PC-9 (cell line): Measurements from ENCODE around the gene TMEM176B. TPM values are rescaled to one million over a fixed set of nuclear protein-coding genes. Genes with fewer than 3 reads are reported as not detected.

Experiments
- BruUV-seq: library from RNA; stranded (reverse); fragments of 400-500 nt; replicated peaks from 2 replicates; lab custom pipeline; 2021; lab: Mats Ljungman, UMichigan
- CTCF ChIA-PET: fragments of 300-600 bp; sonication (Branson Sonifier 250); formaldehyde crosslinking; loops from one replicate; lab custom pipeline; 2022; ENCODE audit warnings: antibody characterized with exemption; lab: Charles Lee
- POLR2A ChIA-PET: fragments of 300-600 bp; sonication (Branson Sonifier 250); formaldehyde crosslinking; loops from one replicate; lab custom pipeline; 2022; ENCODE audit warnings: antibody characterized with exemption; ENCODE audit not compliant: unreplicated experiment; lab: Charles Lee
- DNase-seq, 2 experiments: peaks; one replicate each; pipeline versions ENCODE4 v3.0.0 to v3.0.0-alpha.2; 2015 to 2022; ENCODE audit warnings: mixed read lengths in 1 of 2
- H2AFZ ChIP-seq: fragments of 200-600 bp; sonication (generic); 2 replicates; pipeline ENCODE4 v1.8.1; 2017; ENCODE audit warnings: antibody characterized with exemption
- H3F3A ChIP-seq: fragments of 200-600 bp; sonication (generic); 2 replicates; pipeline ENCODE4 v1.8.1; 2017; ENCODE audit warnings: antibody characterized with exemption, mild to moderate bottlenecking, low read depth; ENCODE audit not compliant: insufficient read depth
- H3K27ac ChIP-seq: fragments of 200-600 bp; sonication (generic); 2 replicates; pipeline ENCODE4 v1.6.1; 2016; ENCODE audit warnings: mixed run types
- H3K27me3 ChIP-seq: fragments of 200-600 bp; sonication (generic); 2 replicates; pipeline ENCODE4 v1.6.1; 2016; ENCODE audit warnings: low read depth, mixed run types; ENCODE audit not compliant: insufficient read depth
- H3K36me3 ChIP-seq: fragments of 200-600 bp; sonication (generic); 2 replicates; pipeline ENCODE4 v1.6.1; 2016; ENCODE audit warnings: low read depth, mixed run types
- H3K4me1 ChIP-seq: fragments of 200-600 bp; sonication (generic); replicated peaks from 2 replicates; pipeline ENCODE4 v1.6.1; 2016; ENCODE audit warnings: mixed run types; ENCODE audit not compliant: insufficient read depth
- H3K4me2 ChIP-seq: fragments of 200-600 bp; sonication (generic); 2 replicates; pipeline ENCODE4 v1.6.1; 2017; ENCODE audit warnings: mixed run types
- H3K4me3 ChIP-seq: fragments of 200-600 bp; sonication (generic); 2 replicates; pipeline ENCODE4 v1.6.1; 2016; ENCODE audit warnings: mixed run types
- H3K79me2 ChIP-seq: fragments of 200-600 bp; sonication (generic); 2 replicates; pipeline ENCODE4 v1.6.1; 2017; ENCODE audit warnings: low read depth, mixed run types
- H3K9me2 ChIP-seq: fragments of 200-600 bp; sonication (generic); 2 replicates; pipeline ENCODE4 v1.8.1; 2017; ENCODE audit warnings: mild to moderate bottlenecking; ENCODE audit not compliant: insufficient read depth
- H3K9me3 ChIP-seq: fragments of 200-600 bp; sonication (generic); 2 replicates; pipeline ENCODE4 v1.8.1; 2016; ENCODE audit warnings: low read depth; ENCODE audit not compliant: insufficient read depth
- H4K20me1 ChIP-seq: fragments of 200-600 bp; sonication (generic); 2 replicates; pipeline ENCODE4 v1.8.1; 2017; ENCODE audit not compliant: insufficient read depth
- CTCF ChIP-seq: fragments of 200-600 bp; sonication (generic); conservative IDR thresholded peaks from 2 replicates; pipeline ENCODE4 v1.6.1; 2017; ENCODE audit warnings: mixed run types, antibody characterized with exemption, mild to moderate bottlenecking, moderate library complexity
- EZH2 ChIP-seq: fragments of 200-600 bp; sonication (generic); IDR thresholded peaks from 2 replicates; pipeline ENCODE4 v1.8.0; 2017; ENCODE audit warnings: antibody characterized with exemption, low read depth
- intact Hi-C: fragments of 100-400 bp; cut with micrococcal nuclease; formaldehyde crosslinking; loops from one replicate; pipeline ENCODE4 v1.10.0; 2022; ENCODE audit not compliant: unreplicated experiment
- total RNA-seq: library from RNA; stranded (reverse); gene quantifications from 2 replicates; pipeline ENCODE4 v1.2.3, GENCODE V29; 2021

The TMEM176B gene
- total RNA-seq, 1 experiment from 2014 or later: 1.9 TPM

GRCh38 chr7:150781961-150782360 lies 18.2 kb downstream of the TMEM176B start:
- no peak for DNase-seq
- Histone ChIP-seq H3K4me1 (no peaks in the 10 kb centered on the region), H3F3A (no peaks in the 10 kb centered on the region), H3K4me3 (no peak overlapping the region), H3K9me2 (no peaks in the 10 kb centered on the region), H3K79me2 (no peaks in the 10 kb centered on the region), H4K20me1 (no peaks in the 10 kb centered on the region), H3K4me2 (no peak overlapping the region), H3K9me3 (no peaks in the 10 kb centered on the region), H3K27me3 (peaks cover 56% of the 10 kb centered on the region), H3K36me3 (no peaks in the 10 kb centered on the region), H3K27ac (no peak overlapping the region), H2AFZ (no peak overlapping the region)
- intact Hi-C loops: loop anchor here (5.0 kb wide), 1 partner anchor 95 kb away; no protein-coding TSS in a partner anchor
- POLR2A ChIA-PET: no interaction called here
- no TSS peak for BruUV-seq
- CTCF ChIA-PET: no interaction called here
- TF ChIP-seq CTCF: no peak
- TF ChIP-seq EZH2: no peak

GRCh38 chr7:150781103-150781502 lies 19.1 kb downstream of the TMEM176B start:
- ChIA-PET CTCF (no interaction called here), POLR2A (no interaction called here)
- no peaks in the 10 kb centered on the region for H3K36me3 ChIP-seq
- peaks cover 55% of the 10 kb centered on the region for H3K27me3 ChIP-seq
- no peaks in the 10 kb centered on the region for H3K9me2 ChIP-seq
- no peaks in the 10 kb centered on the region for H3K4me1 ChIP-seq
- no peak for DNase-seq
- intact Hi-C loops: loop anchor here (5.0 kb wide), 1 partner anchor 96 kb away; no protein-coding TSS in a partner anchor
- H3F3A ChIP-seq: no peaks in the 10 kb centered on the region
- TF ChIP-seq EZH2 (no peak), CTCF (no peak)
- no peak overlapping the region for H2AFZ ChIP-seq
- no peaks in the 10 kb centered on the region for H3K79me2 ChIP-seq
- BruUV-seq: no TSS peak
- no peaks in the 10 kb centered on the region for H3K9me3 ChIP-seq
- H3K4me2 ChIP-seq: no peak overlapping the region
- H3K27ac ChIP-seq: no peak overlapping the region
- no peaks in the 10 kb centered on the region for H4K20me1 ChIP-seq
- H3K4me3 ChIP-seq: no peak overlapping the region

- Histone ChIP-seq H3K9me3 (no peaks in the 10 kb centered on the region), H3K4me1 (no peaks in the 10 kb centered on the region), H3K36me3 (no peaks in the 10 kb centered on the region), H3K4me2 (no peak overlapping the region), H3K27ac (no peak overlapping the region), H2AFZ (no peak overlapping the region), H3F3A (no peaks in the 10 kb centered on the region), H3K79me2 (no peaks in the 10 kb centered on the region), H3K27me3 (peaks cover 52% of the 10 kb centered on the region), H3K9me2 (no peaks in the 10 kb centered on the region), H4K20me1 (no peaks in the 10 kb centered on the region), H3K4me3 (no peak overlapping the region)
- DNase-seq: no peak
- intact Hi-C loops: loop anchor here (5.0 kb wide), 1 partner anchor 97 kb away; no protein-coding TSS in a partner anchor
- TF ChIP-seq CTCF: no peak
- TF ChIP-seq EZH2: no peak
- CTCF ChIA-PET: no interaction called here
- POLR2A ChIA-PET: no interaction called here
- no TSS peak for BruUV-seq
Observed at GRCh38 chr7:150780292-150780691, 19.9 kb downstream of the TMEM176B start.
